HepG2 (cell line): ENCODE results near the gene SCN8A. TPM values are rescaled to one million over a fixed set of nuclear protein-coding genes. Genes with fewer than 3 reads are reported as not detected.
"Not testable (repeated sequence)": the region's sequence is repeated elsewhere in the genome, so short reads cannot be mapped to it uniquely, and the experiment has no call there.

Source experiments
- ATAC-seq: fragments of 200-7000 bp; cut with Tn5 transposase; 3 replicates; pipeline ENCODE4 v1.9.1; 2020; ENCODE audit warnings: mild to moderate bottlenecking, moderate library complexity
- BruUV-seq: library from RNA; stranded (reverse); fragments of 400-500 nt; replicated peaks from 2 replicates; lab custom pipeline; 2021; lab: Mats Ljungman, UMichigan
- CTCF ChIA-PET: fragments of 300-600 bp; formaldehyde crosslinking; extraction: SDS; loops from one replicate; lab custom pipeline; 2021; ENCODE audit warnings: low total read pairs, inconsistent platforms, low intra/inter-chr PET ratio; lab: Yijun Ruan, JAX
- POLR2A ChIA-PET: fragments of 350-600 bp; sonication (Branson Sonifier 250); formaldehyde crosslinking; loops from one replicate; lab custom pipeline; 2020; ENCODE audit warnings: antibody characterized with exemption, inconsistent platforms; lab: Yijun Ruan, JAX
- DNase-seq: peaks from one replicate; pipeline ENCODE4 v3.0.0-alpha.2; 2015; ENCODE audit warnings: low spot score
- FAIRE-seq: peaks from 3 replicates; lab custom pipeline; 2011; peaks lifted over from hg19 to GRCh38; lab: Jason Lieb, UNC
- H2AFZ ChIP-seq: one replicate; pipeline ENCODE4 v1.6.1; 2011; ENCODE audit warnings: low read length, inconsistent platforms
- H3K27ac ChIP-seq: fragments of 300-600 bp; 3 replicates; pipeline ENCODE4 v1.8.0; 2011; ENCODE audit warnings: mixed run types, mild to moderate bottlenecking, mixed read lengths, low read length, inconsistent platforms; ENCODE audit not compliant: insufficient read depth; ENCODE audit errors: extremely low read length
- H3K27me3 ChIP-seq, 2 experiments: fragments of 200-600 bp in 1 of 2; 2 replicates in 1 of 2; 3 replicates in 1 of 2; pipeline versions ENCODE4 v1.6.0 to v1.8.0; 2011; ENCODE audit warnings: low read length in 2 of 2, mild to moderate bottlenecking in 2 of 2, moderate library complexity in 2 of 2, inconsistent platforms in 1 of 2; ENCODE audit not compliant: insufficient read depth in 2 of 2, control insufficient read depth in 1 of 2
- H3K36me3 ChIP-seq, 2 experiments: fragments of 200-600 bp in 1 of 2; replicated peaks in 1 of 2; 2 replicates in 1 of 2; 3 replicates in 1 of 2; pipeline versions ENCODE4 v1.5.1 to v1.8.0; 2011; ENCODE audit warnings: low read length in 2 of 2, inconsistent platforms in 1 of 2; ENCODE audit not compliant: insufficient read depth in 2 of 2, control insufficient read depth in 1 of 2
- H3K4me1 ChIP-seq: 2 replicates; pipeline ENCODE4 v1.5.1; 2012; ENCODE audit warnings: low read length, inconsistent platforms; ENCODE audit not compliant: insufficient read depth
- H3K4me2 ChIP-seq: 2 replicates; pipeline ENCODE4 v1.6.0; 2011; ENCODE audit warnings: low read depth, low read length, inconsistent platforms
- H3K4me3 ChIP-seq, 3 experiments: fragments of 200-600 bp in 1 of 3; sonication (generic), shearing (Covaris generic) in 1 of 3; replicated peaks in 1 of 3; 2 replicates each; pipeline ENCODE4 v1.5.1; 2011 to 2016; ENCODE audit warnings: low read length in 3 of 3, inconsistent platforms in 2 of 3, low read depth in 2 of 3, mild to moderate bottlenecking in 2 of 3, control low read depth in 1 of 3, mixed read lengths in 1 of 3; ENCODE audit not compliant: insufficient read depth in 1 of 3
- H3K79me2 ChIP-seq: one replicate; pipeline ENCODE4 v1.6.1; 2011; ENCODE audit warnings: low read length, inconsistent platforms; ENCODE audit not compliant: insufficient read depth
- H3K9ac ChIP-seq: 2 replicates; pipeline ENCODE4 v1.6.0; 2011; ENCODE audit warnings: mild to moderate bottlenecking, low read depth, low read length, inconsistent platforms; ENCODE audit not compliant: insufficient read depth
- H3K9me3 ChIP-seq: 2 replicates; pipeline ENCODE4 v1.5.1; 2012; ENCODE audit warnings: mild to moderate bottlenecking, low read length
- H4K20me1 ChIP-seq: 2 replicates; pipeline ENCODE4 v1.6.0; 2011; ENCODE audit warnings: inconsistent platforms, mild to moderate bottlenecking, low read length, moderate library complexity; ENCODE audit not compliant: insufficient read depth
- DBP ChIP-seq: sonication (generic); formaldehyde crosslinking; IDR thresholded peaks from 2 replicates; pipeline ENCODE4 v1.4.0; 2020; ENCODE audit warnings: missing genetic modification reagents; ENCODE audit errors: not compliant biosample characterization
- NFE2L1 ChIP-seq: sonication (generic); formaldehyde crosslinking; IDR thresholded peaks from 2 replicates; pipeline ENCODE4 v1.4.0; 2020; ENCODE audit warnings: missing genetic modification reagents, mild to moderate bottlenecking, borderline replicate concordance
- TBP ChIP-seq: sonication (generic); formaldehyde crosslinking; IDR thresholded peaks from 2 replicates; pipeline ENCODE4 v1.5.0; 2020; ENCODE audit warnings: missing genetic modification reagents
- ZNF552 ChIP-seq: sonication (generic); formaldehyde crosslinking; IDR thresholded peaks from 2 replicates; pipeline ENCODE4 v1.9.0; 2022; ENCODE audit warnings: missing genetic modification reagents, mild to moderate bottlenecking, borderline replicate concordance
- ZNF841 ChIP-seq: sonication (generic); formaldehyde crosslinking; IDR thresholded peaks from 2 replicates; pipeline ENCODE4 v1.8.1; 2023; ENCODE audit warnings: missing genetic modification reagents, borderline replicate concordance
- WGBS: methylation state at CpG from one replicate; pipeline ENCODE4 v1.1.6; 2017; ENCODE audit warnings: low lambda C conversion rate; 5-methylcytosine and 5-hydroxymethylcytosine counted together
- in situ Hi-C: cut with HindIII; loops from 2 replicates; pipeline ENCODE4 v1.10.0; 2017; ENCODE audit warnings: low pct_unique_long_range_greater_than_20kb; ENCODE audit not compliant: extremely low pct_ligation_motif_present
- intact Hi-C: fragments of 100-400 bp; cut with micrococcal nuclease; formaldehyde crosslinking; loops from one replicate; pipeline ENCODE4 v1.10.0; 2022; ENCODE audit not compliant: unreplicated experiment
- polyA plus RNA-seq, 8 experiments: library from polyadenylated mRNA; depleted of rRNA in 3 of 8; stranded (reverse) in 7 of 8; unstranded in 1 of 8; fragments of >200 nt; fragmentation: Illumina TruSeq in 4 of 8; extraction: Trizol in 4 of 8; gene quantifications; 2 replicates each; pipeline versions ENCODE4 v1.2.1 to v1.2.3, GENCODE V29; 2011 to 2016; ENCODE audit warnings: low read depth in 4 of 8, missing spikeins in 1 of 8, mixed read lengths in 1 of 8; ENCODE audit not compliant: insufficient read depth in 1 of 8
- total RNA-seq, 5 experiments: library from RNA; depleted of rRNA; stranded (reverse); fragments of >200 nt; fragmentation: Illumina TruSeq; extraction: Trizol; gene quantifications; 2 replicates each; pipeline ENCODE4 v1.2.3, GENCODE V29; 2016; ENCODE audit warnings: low read depth in 1 of 5
- TF ChIP-seq, protein P1 (sequence below): sonication (generic); formaldehyde crosslinking; IDR thresholded peaks from 2 replicates; pipeline ENCODE4 v1.4.0; 2020; ENCODE audit warnings: mild to moderate bottlenecking, missing genetic modification reagents
- TF ChIP-seq, protein P2 (sequence below): IDR thresholded peaks from 2 replicates; pipeline ENCODE4 v1.6.1; 2012; ENCODE audit warnings: low read length, improper control_type of control experiment

Gene SCN8A
- total and polyA plus RNA-seq, 2 of the 13 experiments (the other 11 are each of a cell fraction or from before 2014, with no cell fraction given): 0.57 to 1.4 TPM

- TF ChIP-seq, protein P1, sequence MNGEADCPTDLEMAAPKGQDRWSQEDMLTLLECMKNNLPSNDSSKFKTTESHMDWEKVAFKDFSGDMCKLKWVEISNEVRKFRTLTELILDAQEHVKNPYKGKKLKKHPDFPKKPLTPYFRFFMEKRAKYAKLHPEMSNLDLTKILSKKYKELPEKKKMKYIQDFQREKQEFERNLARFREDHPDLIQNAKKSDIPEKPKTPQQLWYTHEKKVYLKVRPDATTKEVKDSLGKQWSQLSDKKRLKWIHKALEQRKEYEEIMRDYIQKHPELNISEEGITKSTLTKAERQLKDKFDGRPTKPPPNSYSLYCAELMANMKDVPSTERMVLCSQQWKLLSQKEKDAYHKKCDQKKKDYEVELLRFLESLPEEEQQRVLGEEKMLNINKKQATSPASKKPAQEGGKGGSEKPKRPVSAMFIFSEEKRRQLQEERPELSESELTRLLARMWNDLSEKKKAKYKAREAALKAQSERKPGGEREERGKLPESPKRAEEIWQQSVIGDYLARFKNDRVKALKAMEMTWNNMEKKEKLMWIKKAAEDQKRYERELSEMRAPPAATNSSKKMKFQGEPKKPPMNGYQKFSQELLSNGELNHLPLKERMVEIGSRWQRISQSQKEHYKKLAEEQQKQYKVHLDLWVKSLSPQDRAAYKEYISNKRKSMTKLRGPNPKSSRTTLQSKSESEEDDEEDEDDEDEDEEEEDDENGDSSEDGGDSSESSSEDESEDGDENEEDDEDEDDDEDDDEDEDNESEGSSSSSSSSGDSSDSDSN (CRISPR knock-in tag): no peak
- TF ChIP-seq, all 625 proteins: peak for 0
Observed at GRCh38 chr12:51829641-51830040, 238.6 kb downstream of the SCN8A start (continued).

DNA sequence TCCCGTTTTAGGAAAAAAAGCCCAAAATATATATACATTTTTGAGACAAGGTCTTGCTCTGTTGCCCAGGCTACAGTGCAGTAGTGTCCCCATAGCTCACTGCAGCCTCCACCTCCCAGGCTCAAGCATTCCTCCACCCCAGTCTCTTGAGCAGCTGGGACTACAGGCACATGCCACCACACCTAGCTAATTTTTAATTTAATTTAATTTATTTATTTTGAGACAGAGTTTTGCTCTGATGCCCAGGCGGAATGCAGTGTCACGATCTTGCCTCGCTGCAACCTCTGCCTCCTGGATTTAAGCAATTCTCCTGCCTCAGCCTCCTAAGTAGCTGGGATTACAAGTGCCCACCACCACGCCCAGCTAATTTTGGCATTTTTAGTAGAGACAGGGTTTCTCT is 240.8 kb downstream of the SCN8A start:
- H2AFZ ChIP-seq, H3K79me2 ChIP-seq, DNase-seq, H3K9me3 ChIP-seq, POLR2A ChIA-PET, H3K36me3 ChIP-seq, FAIRE-seq, H3K4me2 ChIP-seq, intact Hi-C loops, ATAC-seq, H4K20me1 ChIP-seq, BruUV-seq, H3K4me3 ChIP-seq, H3K27me3 ChIP-seq, CTCF ChIA-PET, in situ Hi-C loops, H3K9ac ChIP-seq, H3K27ac ChIP-seq: not testable (repeated sequence)
- 67% methylated on average over 5 of the region's 5 CpGs for WGBS
- H3K4me1 ChIP-seq: peaks cover 14% of the 10 kb centered on the region

DNA sequence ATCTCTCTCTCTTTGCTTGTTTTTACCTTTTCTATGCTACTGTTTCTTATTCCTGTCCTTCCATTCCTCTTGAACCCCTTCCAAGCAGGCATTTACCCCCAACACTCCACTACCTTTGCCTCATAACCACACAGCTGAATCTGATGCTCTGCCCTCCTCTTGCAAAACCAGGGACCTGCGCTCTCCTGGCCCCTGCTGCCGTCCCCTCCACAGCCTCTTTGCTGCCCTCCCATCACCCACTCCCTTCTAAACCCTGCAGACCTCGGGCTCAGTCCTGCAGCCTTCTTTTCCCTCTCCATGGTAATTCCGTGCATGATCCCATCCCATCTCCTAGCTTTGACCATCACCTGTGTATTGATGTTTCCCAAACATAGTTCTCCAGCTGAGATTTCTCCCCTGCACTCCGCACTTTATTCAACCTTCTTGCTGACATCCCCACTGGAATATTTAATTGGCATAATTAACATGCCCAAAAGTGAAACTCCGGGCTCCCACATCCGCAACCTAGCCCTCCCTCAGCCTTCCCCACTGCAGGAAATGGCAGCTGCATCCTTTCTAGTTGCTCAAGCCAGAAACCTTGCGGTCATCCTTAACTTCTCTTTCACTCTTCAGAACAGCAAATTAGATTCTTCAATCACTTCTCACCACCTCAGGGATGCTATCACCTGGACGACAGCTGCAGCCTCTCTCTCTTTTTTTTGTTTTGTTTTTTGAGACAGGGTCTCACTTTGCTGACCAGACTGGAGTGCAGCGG is 241.5 kb downstream of the SCN8A start:
- Histone ChIP-seq H3K27me3 (no peaks in the 10 kb centered on the region; a peak in 1 of 5 replicates), H4K20me1 (no peaks in the 10 kb centered on the region), H3K4me3 (no peak overlapping the region), H3K36me3 (no peaks in the 10 kb centered on the region), H3K9ac (no peak overlapping the region), H3K4me1 (peaks cover 12% of the 10 kb centered on the region), H2AFZ (no peak overlapping the region), H3K4me2 (no peak overlapping the region)
- POLR2A ChIA-PET: no interaction called here
- CTCF ChIA-PET: no interaction called here
- no peak for DNase-seq
- ATAC-seq: no peak
- BruUV-seq: no TSS peak
- intact Hi-C loops: no loop called here
- in situ Hi-C loops: no loop called here
- TF ChIP-seq, protein P2, sequence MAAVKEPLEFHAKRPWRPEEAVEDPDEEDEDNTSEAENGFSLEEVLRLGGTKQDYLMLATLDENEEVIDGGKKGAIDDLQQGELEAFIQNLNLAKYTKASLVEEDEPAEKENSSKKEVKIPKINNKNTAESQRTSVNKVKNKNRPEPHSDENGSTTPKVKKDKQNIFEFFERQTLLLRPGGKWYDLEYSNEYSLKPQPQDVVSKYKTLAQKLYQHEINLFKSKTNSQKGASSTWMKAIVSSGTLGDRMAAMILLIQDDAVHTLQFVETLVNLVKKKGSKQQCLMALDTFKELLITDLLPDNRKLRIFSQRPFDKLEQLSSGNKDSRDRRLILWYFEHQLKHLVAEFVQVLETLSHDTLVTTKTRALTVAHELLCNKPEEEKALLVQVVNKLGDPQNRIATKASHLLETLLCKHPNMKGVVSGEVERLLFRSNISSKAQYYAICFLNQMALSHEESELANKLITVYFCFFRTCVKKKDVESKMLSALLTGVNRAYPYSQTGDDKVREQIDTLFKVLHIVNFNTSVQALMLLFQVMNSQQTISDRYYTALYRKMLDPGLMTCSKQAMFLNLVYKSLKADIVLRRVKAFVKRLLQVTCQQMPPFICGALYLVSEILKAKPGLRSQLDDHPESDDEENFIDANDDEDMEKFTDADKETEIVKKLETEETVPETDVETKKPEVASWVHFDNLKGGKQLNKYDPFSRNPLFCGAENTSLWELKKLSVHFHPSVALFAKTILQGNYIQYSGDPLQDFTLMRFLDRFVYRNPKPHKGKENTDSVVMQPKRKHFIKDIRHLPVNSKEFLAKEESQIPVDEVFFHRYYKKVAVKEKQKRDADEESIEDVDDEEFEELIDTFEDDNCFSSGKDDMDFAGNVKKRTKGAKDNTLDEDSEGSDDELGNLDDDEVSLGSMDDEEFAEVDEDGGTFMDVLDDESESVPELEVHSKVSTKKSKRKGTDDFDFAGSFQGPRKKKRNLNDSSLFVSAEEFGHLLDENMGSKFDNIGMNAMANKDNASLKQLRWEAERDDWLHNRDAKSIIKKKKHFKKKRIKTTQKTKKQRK: no peak
- no peak for TF ChIP-seq ZNF841 (CRISPR knock-in tag)
- no peak for TF ChIP-seq TBP (CRISPR knock-in tag)
- no peak for TF ChIP-seq DBP (CRISPR knock-in tag)
- TF ChIP-seq ZNF552 (CRISPR knock-in tag): no peak
- TF ChIP-seq NFE2L1: no peak
- TF ChIP-seq, all 625 proteins: peak for 0
- H3K9me3 ChIP-seq: no peaks in the 10 kb centered on the region
- H3K27ac ChIP-seq: no peak overlapping the region
- WGBS: 73% methylated on average over 10 of the region's 10 CpGs
- FAIRE-seq: no peak
- no peaks in the 10 kb centered on the region for H3K79me2 ChIP-seq
